ENCODE data around the gene GABRB2.

The GABRB2 gene

DNA sequence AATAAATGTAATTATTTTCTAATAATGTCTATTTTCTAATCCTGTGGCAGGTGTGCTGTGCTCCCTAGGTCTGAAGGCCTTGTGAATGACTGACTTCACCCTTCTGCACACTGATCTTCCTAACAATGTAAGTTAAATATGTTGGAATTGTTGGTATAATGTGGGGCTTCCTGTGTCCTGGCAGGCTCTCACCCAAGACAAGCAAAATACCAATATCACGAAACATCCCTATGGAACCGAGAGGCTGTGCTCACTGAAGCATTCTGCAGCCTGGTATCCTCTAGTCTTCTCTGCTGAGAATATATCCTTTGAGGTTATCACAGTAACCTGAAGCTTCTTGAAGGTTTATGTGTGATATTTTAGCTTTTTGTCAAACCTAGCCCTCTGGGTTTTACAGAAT lies 159.4 kb downstream of the GABRB2 start:
- FAIRE-seq (no peak), DNase-seq (ENCODE audit: low spot score) (no peak)

- no peak for DNase-seq (ENCODE audit: low spot score)
- no peak for FAIRE-seq
These were observed 161.5 kb downstream of the GABRB2 start for GRCh38 chr5:161385027-161385426.

DNA sequence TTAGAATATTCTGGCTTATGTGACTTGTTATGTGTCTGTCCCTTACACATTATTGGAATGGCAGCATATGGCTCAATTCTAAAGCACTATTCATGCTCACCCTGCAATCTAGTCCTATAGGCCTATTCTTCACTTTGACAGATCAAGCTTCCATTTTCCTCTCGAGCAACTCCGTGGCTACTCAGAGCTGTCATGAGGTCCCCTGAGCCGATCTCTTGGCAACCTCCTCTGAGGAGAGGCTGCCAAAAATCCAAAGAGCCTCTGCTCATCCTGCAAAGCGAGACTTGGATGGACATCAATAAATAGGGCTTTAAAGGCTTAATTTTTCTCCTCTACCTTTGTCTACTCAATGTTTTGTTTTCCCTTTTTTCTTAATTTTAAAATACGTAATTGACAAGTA lies 163.8 kb downstream of the GABRB2 start:
- DNase-seq (ENCODE audit: low spot score) (no peak), FAIRE-seq (no peak)

DNA sequence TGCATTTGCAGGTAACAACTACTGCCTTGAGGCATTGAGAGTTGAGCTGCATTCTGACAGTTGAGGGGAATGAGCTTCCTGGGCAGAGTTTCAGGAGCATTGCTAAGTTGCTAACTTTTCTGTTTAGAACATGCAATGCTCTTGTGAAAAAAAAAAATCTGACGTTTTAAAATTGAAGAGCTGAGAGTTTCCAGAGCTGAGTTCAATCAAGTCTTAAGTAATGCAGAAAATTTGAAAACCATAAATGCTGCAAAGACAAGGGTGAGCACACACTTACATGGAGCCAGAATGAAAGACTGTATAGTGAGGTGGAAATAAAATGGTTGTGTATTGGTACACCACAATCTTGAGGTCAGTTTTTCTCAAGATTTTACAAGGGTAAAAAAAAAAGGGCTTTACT lies 166.0 kb downstream of the GABRB2 start:
- FAIRE-seq = no peak

DNA sequence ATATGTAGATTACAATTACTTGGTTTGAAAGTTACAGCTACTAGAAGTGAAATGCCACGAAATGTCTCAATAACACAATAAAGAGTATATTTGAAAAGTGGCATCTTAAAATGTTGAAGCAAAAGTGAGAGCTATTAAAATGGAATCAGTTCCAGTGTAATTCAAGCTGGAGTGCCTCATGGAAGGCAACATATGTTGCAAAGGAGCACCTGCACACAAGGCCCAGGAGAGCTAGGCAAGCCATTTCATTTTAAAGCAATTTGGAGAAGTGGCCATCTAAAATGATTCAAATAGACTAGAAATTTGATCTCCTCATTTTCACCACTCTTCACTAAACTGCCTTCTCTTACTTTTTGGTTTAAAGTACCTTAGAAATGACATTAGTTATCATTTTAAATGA lies 167.8 kb downstream of the GABRB2 start:
- DNase-seq (ENCODE audit: low spot score) = no peak

More for the DNA sequence above, 166.0 kb downstream of the GABRB2 start:
- DNase-seq (ENCODE audit: low spot score) = no peak

DNA sequence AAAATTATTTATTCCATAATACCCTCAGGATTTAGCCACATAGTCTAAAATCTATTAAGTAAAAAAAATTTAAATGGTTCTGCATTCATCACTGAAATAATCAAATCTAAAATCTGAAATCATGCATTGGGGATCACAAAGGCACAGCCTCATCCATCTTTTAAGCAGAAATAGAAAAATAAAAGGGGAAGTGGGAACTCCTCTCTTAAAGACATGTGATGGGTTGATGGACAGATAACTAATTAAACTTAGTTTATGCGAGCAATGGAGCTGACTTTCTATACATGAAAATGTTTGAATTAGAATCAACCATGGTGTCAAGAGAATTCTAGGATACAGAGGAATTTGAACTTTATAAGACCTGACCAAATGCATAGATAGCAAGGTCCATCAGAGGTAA lies 170.5 kb downstream of the GABRB2 start:
- DNase-seq (ENCODE audit: low spot score) (no peak), FAIRE-seq (no peak)

More for the DNA sequence above, 167.8 kb downstream of the GABRB2 start:
- no peak for FAIRE-seq

DNA sequence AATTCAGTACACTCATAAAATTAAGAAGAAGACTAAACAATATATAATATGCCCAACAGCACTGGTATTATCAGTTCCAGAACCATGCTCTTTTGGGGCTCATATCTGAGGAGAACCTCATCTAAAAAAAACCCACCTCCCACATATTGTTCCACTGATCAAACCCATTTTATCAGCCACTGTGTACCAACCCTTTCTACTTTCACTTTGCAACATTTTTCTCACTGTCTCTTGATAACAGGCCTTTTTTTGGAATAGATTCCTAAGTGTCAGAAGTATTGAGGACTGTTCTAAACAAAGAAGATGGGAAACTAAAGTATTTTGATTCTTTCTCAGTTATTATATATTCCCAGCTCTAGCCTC lies 173.2 kb downstream of the GABRB2 start:
- DNase-seq (ENCODE audit: low spot score) (no peak), FAIRE-seq (no peak)

- no peak for FAIRE-seq
- no peak for DNase-seq (ENCODE audit: low spot score)
These were observed 173.7 kb downstream of the GABRB2 start for GRCh38 chr5:161372682-161373344.

GRCh38 chr5:161369022-161369421 lies 177.5 kb downstream of the GABRB2 start:
- no peak for DNase-seq (ENCODE audit: low spot score)
- FAIRE-seq = no peak

GRCh38 chr5:161358446-161358845 lies 188.1 kb downstream of the GABRB2 start:
- FAIRE-seq (no peak), DNase-seq (ENCODE audit: low spot score) (no peak)

DNA sequence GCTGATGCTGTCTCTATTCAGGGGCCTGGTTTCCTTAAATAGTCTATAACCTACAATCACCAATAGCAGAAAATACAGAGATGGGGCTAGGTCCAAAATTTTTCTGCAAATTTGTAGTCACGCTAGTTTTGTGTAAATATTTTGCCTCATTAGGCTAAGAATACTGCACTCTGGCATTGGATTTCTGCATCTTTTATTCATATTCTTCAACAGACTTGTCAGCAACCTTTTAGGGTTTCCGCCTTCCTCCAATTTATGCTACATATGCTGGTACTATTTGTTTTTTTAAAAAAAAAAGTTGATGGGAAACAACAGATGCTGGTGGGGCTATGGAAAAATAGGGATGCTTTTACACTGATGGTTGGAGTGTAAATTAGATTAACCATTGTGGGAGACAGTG lies 202.3 kb downstream of the GABRB2 start:
- DNase-seq (ENCODE audit: low spot score) = no peak
- no peak for FAIRE-seq

DNA sequence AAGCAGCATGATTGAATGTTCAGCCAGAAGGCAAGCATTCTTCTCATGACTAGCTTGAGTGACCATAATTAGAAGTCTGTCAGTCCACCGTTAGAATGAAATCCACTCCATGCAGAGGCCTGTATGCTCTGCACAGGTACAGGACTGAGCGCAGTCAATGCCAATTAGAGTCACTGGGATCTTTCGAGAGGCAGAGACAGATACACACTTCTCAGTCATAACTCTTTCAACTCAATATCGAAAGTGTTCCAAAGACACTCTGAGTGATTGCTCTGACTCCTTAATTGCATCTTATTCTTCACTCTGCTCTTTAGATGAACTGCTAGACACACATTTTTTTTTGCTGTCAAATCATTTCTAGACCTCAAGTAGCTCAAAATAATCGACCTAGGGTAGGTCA lies 203.6 kb downstream of the GABRB2 start:
- FAIRE-seq = no peak
- no peak for DNase-seq (ENCODE audit: low spot score)

GRCh38 chr5:161340012-161340411 lies 206.5 kb downstream of the GABRB2 start:
- DNase-seq (ENCODE audit: low spot score) = no peak
- FAIRE-seq = no peak

GRCh38 chr5:161333194-161333880 lies 213.2 kb downstream of the GABRB2 start:
- FAIRE-seq = no peak

GRCh38 chr5:161332343-161332742 lies 214.2 kb downstream of the GABRB2 start:
- no peak for FAIRE-seq
- DNase-seq (ENCODE audit: low spot score) = no peak

More at GRCh38 chr5:161333194-161333880, 213.2 kb downstream of the GABRB2 start:
- no peak for DNase-seq (ENCODE audit: low spot score)

DNA sequence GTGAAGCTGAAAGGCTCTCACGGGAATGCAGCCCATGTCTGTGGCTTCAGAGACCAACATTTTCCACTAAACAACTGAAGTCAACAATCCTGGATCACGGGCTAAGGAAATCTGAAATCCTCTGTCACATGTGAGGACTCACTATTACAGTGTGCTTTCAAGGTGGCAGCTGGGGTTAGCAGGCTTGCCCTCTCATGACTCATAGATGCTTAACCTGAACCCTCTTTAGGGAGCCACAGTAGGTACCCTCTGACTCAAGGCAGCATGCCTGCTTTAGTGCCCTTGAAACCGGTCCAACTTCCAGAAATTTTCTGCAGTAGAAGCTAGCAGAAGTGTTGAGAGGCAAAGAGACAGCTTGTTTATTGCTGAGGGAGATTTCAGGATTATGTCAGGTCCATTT lies 232.5 kb downstream of the GABRB2 start:
- DNase-seq (ENCODE audit: low spot score) (no peak), FAIRE-seq (no peak)

- DNase-seq (ENCODE audit: low spot score) (no peak), FAIRE-seq (no peak)
These were observed 233.6 kb downstream of the GABRB2 start for GRCh38 chr5:161312882-161313281.

DNA sequence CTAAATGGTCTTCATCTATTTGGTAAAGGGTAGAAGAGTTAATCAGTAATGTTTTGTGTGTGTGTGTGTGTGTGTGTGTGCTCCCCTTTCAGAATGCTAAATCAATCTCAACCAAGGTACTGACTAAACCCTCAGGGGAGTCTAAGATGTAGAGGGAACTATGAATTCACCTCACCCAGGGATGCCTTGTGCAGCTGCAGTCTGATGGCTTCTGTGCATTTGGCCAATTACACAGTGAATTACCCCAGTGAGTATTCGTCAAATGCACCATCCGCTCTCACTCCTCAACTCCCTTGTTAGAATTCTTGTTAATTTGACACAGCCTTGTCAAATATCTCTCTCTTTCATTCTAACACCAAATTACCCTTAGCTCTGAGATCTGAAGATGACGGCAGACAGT lies 234.6 kb downstream of the GABRB2 start:
- FAIRE-seq = no peak
- DNase-seq (ENCODE audit: low spot score) = no peak

GRCh38 chr5:161311146-161311708 lies 235.3 kb downstream of the GABRB2 start:
- DNase-seq (ENCODE audit: low spot score) = no peak
- FAIRE-seq = no peak

DNA sequence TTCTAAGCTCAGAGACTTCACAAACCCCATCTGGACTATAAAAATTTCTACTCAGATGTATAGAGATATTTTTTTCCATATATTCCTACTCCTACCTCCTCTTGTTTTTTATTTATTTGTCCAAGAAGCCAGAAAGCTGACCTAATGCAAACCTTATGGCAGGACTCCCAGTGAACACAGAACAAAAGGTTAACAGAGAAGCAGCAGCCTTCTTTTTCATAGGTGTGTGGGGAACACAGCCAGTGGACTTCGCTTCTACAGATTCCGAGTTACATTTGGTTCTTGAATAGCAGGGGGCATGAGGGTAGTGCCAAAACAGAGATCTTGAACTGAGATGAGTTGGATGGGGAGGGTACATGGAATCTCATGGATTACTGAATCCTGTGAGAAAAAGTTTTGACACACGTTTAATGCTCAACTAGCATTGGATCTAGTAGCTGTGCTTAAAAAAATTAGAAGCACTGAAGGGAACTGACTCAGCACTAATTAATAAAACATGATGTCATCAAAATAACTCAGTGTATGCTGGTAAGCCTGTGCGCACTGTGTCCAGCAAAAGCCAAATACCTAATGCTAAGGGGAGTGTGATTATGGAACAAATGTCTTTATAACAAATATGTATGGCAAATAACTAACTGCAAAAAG lies 240.1 kb downstream of the GABRB2 start:
- DNase-seq (ENCODE audit: low spot score) = no peak
- FAIRE-seq = no peak

- FAIRE-seq (no peak), DNase-seq (ENCODE audit: low spot score) (no peak)
These were observed 240.9 kb downstream of the GABRB2 start for GRCh38 chr5:161305601-161306000.

DNA sequence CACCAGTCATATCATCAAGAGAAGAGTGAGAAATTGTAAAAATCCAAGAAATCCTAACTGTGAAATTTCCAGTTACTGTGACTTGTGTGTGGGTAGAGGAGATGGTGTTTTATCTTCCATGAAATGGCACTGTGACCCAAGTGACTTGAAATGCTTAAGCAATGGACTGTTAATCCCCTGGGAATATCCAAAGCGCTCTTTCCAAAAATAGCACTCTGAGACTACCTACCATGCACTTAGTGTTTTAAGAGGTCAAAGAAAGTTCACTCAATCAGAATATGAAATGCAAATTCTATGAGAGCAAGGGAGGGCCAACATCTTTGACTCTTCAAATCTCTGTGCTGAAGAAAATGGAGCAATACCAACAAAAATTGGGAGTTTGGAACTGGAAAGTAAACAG lies 244.0 kb downstream of the GABRB2 start:
- no peak for DNase-seq (ENCODE audit: low spot score)
- no peak for FAIRE-seq
